Common myeloid progenitor, CD34-positive (primary cell): ENCODE measurements around the gene DUS1L.

ENCODE experiments used
- CTCF ChIA-PET: fragments of 350-600 bp; sonication (Branson Sonifier 250); formaldehyde crosslinking; loops from one replicate; lab custom pipeline; 2021; ENCODE audit warnings: antibody characterized with exemption; lab: Charles Lee
- POLR2A ChIA-PET: fragments of 350-600 bp; sonication (Branson Sonifier 250); formaldehyde crosslinking; loops from one replicate; lab custom pipeline; 2021; ENCODE audit warnings: antibody characterized with exemption; lab: Charles Lee
- DNase-seq, 3 donors: peaks; one replicate each; pipeline versions ENCODE4 v3.0.0 to v3.0.0-alpha.2; 2013
- H3K27ac ChIP-seq, 2 experiments: 1 replicate in 1 of 2; 2 replicates in 1 of 2; pipeline ENCODE4 v1.7.0; 2013; ENCODE audit warnings: inconsistent platforms in 2 of 2, low read length in 2 of 2, mild to moderate bottlenecking in 2 of 2, low read depth in 1 of 2, moderate library complexity in 1 of 2; ENCODE audit not compliant: severe bottlenecking in 2 of 2, insufficient read depth in 1 of 2, poor library complexity in 1 of 2
- H3K27me3 ChIP-seq, 5 experiments: replicated peaks in 2 of 5; 1 replicate in 3 of 5; 2 replicates in 2 of 5; pipeline versions ENCODE4 v1.6.1 to v1.7.0; 2013; ENCODE audit warnings: low read length in 4 of 5, mild to moderate bottlenecking in 2 of 5, moderate library complexity in 2 of 5, inconsistent platforms in 1 of 5; ENCODE audit not compliant: insufficient read depth in 5 of 5, control insufficient read depth in 4 of 5
- H3K36me3 ChIP-seq, 4 experiments: 1 replicate in 2 of 4; 2 replicates in 2 of 4; pipeline versions ENCODE4 v1.6.1 to v1.7.0; 2013; ENCODE audit warnings: low read length in 3 of 4, control low read depth in 1 of 4, mild to moderate bottlenecking in 1 of 4; ENCODE audit not compliant: control insufficient read depth in 4 of 4, insufficient read depth in 4 of 4
- H3K4me1 ChIP-seq, 4 experiments: 1 replicate in 3 of 4; 2 replicates in 1 of 4; pipeline versions ENCODE4 v1.6.1 to v1.7.1; 2013; ENCODE audit warnings: low read length in 3 of 4, mild to moderate bottlenecking in 3 of 4, control low read depth in 1 of 4, inconsistent platforms in 1 of 4, moderate library complexity in 1 of 4; ENCODE audit not compliant: control insufficient read depth in 4 of 4, insufficient read depth in 4 of 4; ENCODE audit errors: control extremely low read depth in 1 of 4
- H3K4me3 ChIP-seq, 7 experiments: 1 replicate in 4 of 7; 2 replicates in 3 of 7; pipeline versions ENCODE4 v1.5.1 to v1.7.0; 2013; ENCODE audit warnings: mild to moderate bottlenecking in 7 of 7, low read length in 6 of 7, moderate library complexity in 6 of 7, inconsistent platforms in 2 of 7, low read depth in 2 of 7, control low read depth in 1 of 7; ENCODE audit not compliant: insufficient read depth in 4 of 7, control insufficient read depth in 1 of 7; ENCODE audit errors: extremely low read depth in 1 of 7
- H3K9me3 ChIP-seq, 5 experiments: 1 replicate in 4 of 5; 2 replicates in 1 of 5; pipeline versions ENCODE4 v1.6.1 to v1.7.1; 2013; ENCODE audit warnings: low read length in 4 of 5, mild to moderate bottlenecking in 2 of 5, inconsistent platforms in 1 of 5, low read depth in 1 of 5, moderate library complexity in 1 of 5; ENCODE audit not compliant: control insufficient read depth in 4 of 5, insufficient read depth in 2 of 5; ENCODE audit errors: control extremely low read depth in 1 of 5
- WGBS: methylation state at CpG from one replicate; pipeline ENCODE4 v1.1.5; 2013; ENCODE audit not compliant: insufficient coverage; 5-methylcytosine and 5-hydroxymethylcytosine counted together

Gene DUS1L

GRCh38 chr17:82062984-82063368 is 2.6 kb downstream of the DUS1L start:
- no peak overlapping the region for H3K4me3 ChIP-seq
- WGBS, result 89% methylated on average over 7 of the region's 9 CpGs
- CTCF ChIA-PET, result interaction anchor here (1.3 kb wide), 1 partner anchor 25 kb away, joined by 4 read pairs; the partner anchor contains the start of gene DCXR
- peaks cover 0 to 24% (median 16%) of the 10 kb centered on the region in 4 experiments for H3K4me1 ChIP-seq
- H3K27ac ChIP-seq, result no peak overlapping the region
- H3K36me3 ChIP-seq, result peaks cover 7 to 64% (median 41%) of the 10 kb centered on the region in 4 experiments
- POLR2A ChIA-PET, result no interaction called here
- no peaks in the 10 kb centered on the region for H3K9me3 ChIP-seq
- no peaks in the 10 kb centered on the region for H3K27me3 ChIP-seq
- DNase-seq, result no peak

GRCh38 chr17:82062076-82062983 is 3.3 kb downstream of the DUS1L start:
- ChIA-PET CTCF (interaction anchor here (0.6 to 1.3 kb wide), 2 partner anchors 18 to 25 kb away, joined by 3 to 4 read pairs; partner anchors contain the start of gene DCXR), POLR2A (no interaction called here)
- Histone ChIP-seq H3K36me3 (peaks cover 7 to 71% (median 47%) of the 10 kb centered on the region in 4 experiments), H3K9me3 (no peaks in the 10 kb centered on the region), H3K27me3 (no peaks in the 10 kb centered on the region), H3K4me3 (no peak overlapping the region), H3K27ac (no peak overlapping the region), H3K4me1 (peaks cover 0 to 24% (median 16%) of the 10 kb centered on the region in 4 experiments)
- 96% methylated on average over 21 of the region's 24 CpGs for WGBS
- no peak for DNase-seq

GRCh38 chr17:82061047-82061925 is 4.3 kb downstream of the DUS1L start:
- ChIA-PET POLR2A (interaction anchor here (1.2 kb wide), 1 partner anchor 9 kb away, joined by 3 read pairs; no protein-coding TSS in a partner anchor), CTCF (interaction anchor here (0.6 kb wide), 2 partner anchors 17 to 452 kb away, joined by 3 read pairs; no protein-coding TSS in a partner anchor)
- DNase-seq, result no peak
- H3K36me3 ChIP-seq, result peaks cover 7 to 81% (median 54%) of the 10 kb centered on the region in 4 experiments
- no peaks in the 10 kb centered on the region for H3K27me3 ChIP-seq
- H3K27ac ChIP-seq, result no peak overlapping the region
- no peaks in the 10 kb centered on the region for H3K9me3 ChIP-seq
- peaks cover 0 to 21% (median 14%) of the 10 kb centered on the region in 4 experiments for H3K4me1 ChIP-seq
- WGBS, result 95% methylated on average over 30 of the region's 34 CpGs
- no peak overlapping the region for H3K4me3 ChIP-seq

GRCh38 chr17:82060614-82061013 is 5.0 kb downstream of the DUS1L start:
- no peak for DNase-seq
- 89% methylated on average over 12 of the region's 14 CpGs for WGBS
- Histone ChIP-seq H3K4me1 (peaks cover 0 to 16% (median 11%) of the 10 kb centered on the region in 4 experiments), H3K27me3 (no peaks in the 10 kb centered on the region), H3K4me3 (no peak overlapping the region), H3K9me3 (no peaks in the 10 kb centered on the region), H3K27ac (no peak overlapping the region), H3K36me3 (peaks cover 9 to 88% (median 58%) of the 10 kb centered on the region in 4 experiments)
- ChIA-PET POLR2A (interaction anchor here (1.2 kb wide), 1 partner anchor 8 kb away, joined by 3 read pairs; no protein-coding TSS in a partner anchor), CTCF (interaction anchor here (0.6 to 1.7 kb wide), 2 partner anchors 10 to 453 kb away, joined by 3 to 5 read pairs; no protein-coding TSS in a partner anchor)

- Histone ChIP-seq H3K27ac (no peak overlapping the region), H3K4me1 (peaks cover 0 to 13% (median 9%) of the 10 kb centered on the region in 4 experiments), H3K27me3 (no peaks in the 10 kb centered on the region), H3K9me3 (no peaks in the 10 kb centered on the region), H3K4me3 (no peak overlapping the region), H3K36me3 (peaks cover 11 to 94% (median 61%) of the 10 kb centered on the region in 4 experiments)
- CTCF ChIA-PET, result interaction anchor here (1.7 kb wide), 1 partner anchor 10 kb away, joined by 5 read pairs; no protein-coding TSS in a partner anchor
- POLR2A ChIA-PET, result no interaction called here
- 93% methylated on average over 11 of the region's 16 CpGs for whole genome bisulfite sequencing
- DNase-seq, result no peak
Observed at GRCh38 chr17:82060001-82060380, 5.6 kb downstream of the DUS1L start.

- 97% methylated on average over 16 of the region's 19 CpGs for WGBS
- Histone ChIP-seq H3K9me3 (no peaks in the 10 kb centered on the region), H3K36me3 (peaks cover 11 to 99% (median 67%) of the 10 kb centered on the region in 4 experiments), H3K4me1 (peaks cover 0 to 8% (median 3%) of the 10 kb centered on the region in 4 experiments), H3K27me3 (no peaks in the 10 kb centered on the region), H3K4me3 (no peak overlapping the region), H3K27ac (no peak overlapping the region)
- CTCF ChIA-PET, result interaction anchor here (1.7 kb wide), 1 partner anchor 9 kb away, joined by 5 read pairs; no protein-coding TSS in a partner anchor
- no peak for DNase-seq
- POLR2A ChIA-PET, result no interaction called here
Observed at GRCh38 chr17:82059272-82060000, 6.2 kb downstream of the DUS1L start.
